ENCODE results near the gene INPP5E.

GRCh38 chr9:136424750-136425362, 14.8 kb downstream of the INPP5E start:
- no peak for TF ChIP-seq POLR2AphosphoS5 (IDR thresholded peaks at IDR 0.05; ENCODE audit: low read depth, low read length)
- no peak for TF ChIP-seq TAF1 (IDR thresholded peaks at IDR 0.05; ENCODE audit: borderline replicate concordance, insufficient read depth, low read length)
- TF ChIP-seq SIN3A (IDR thresholded peaks at IDR 0.05; ENCODE audit: borderline replicate concordance, insufficient read depth, low read length): no peak
- no peak for TF ChIP-seq REST (IDR thresholded peaks at IDR 0.05; ENCODE audit: insufficient read depth in 1 of 2, low read depth in 2 of 2, low read length in 2 of 2)
- TF ChIP-seq FOXP2 (optimal IDR thresholded peaks at IDR 0.05; ENCODE audit: borderline replicate concordance, extremely low read depth, extremely low read length, insufficient read depth): no peak
